Measurements from ENCODE around the gene PRDX1.
"Not testable (repeated sequence)": the region's sequence is repeated elsewhere in the genome, so short reads cannot be mapped to it uniquely, and the experiment has no call there.

Gene PRDX1

GRCh38 chr1:45516036-45516435 is 5.6 kb downstream of the PRDX1 start:
- H3K27ac ChIP-seq: no peak overlapping the region

GRCh38 chr1:45513532-45514260 is 8.0 kb downstream of the PRDX1 start:
- not testable (repeated sequence) for H3K27ac ChIP-seq

More at GRCh38 chr1:45516036-45516435, 5.6 kb downstream of the PRDX1 start:
- no peak for TF ChIP-seq CTCF (conservative IDR thresholded peaks at IDR 0.05)

GRCh38 chr1:45512641-45513054 is 9.0 kb downstream of the PRDX1 start:
- peak; percentile 85 for TF ChIP-seq CTCF (conservative IDR thresholded peaks at IDR 0.05)
- H3K27ac ChIP-seq: no peak overlapping the region

GRCh38 chr1:45510972-45511527 is 10.6 kb downstream of the PRDX1 start:
- TF ChIP-seq CTCF (conservative IDR thresholded peaks at IDR 0.05): no peak
- no peak overlapping the region for H3K27ac ChIP-seq

GRCh38 chr1:45510036-45510971 is 11.4 kb downstream of the PRDX1 start:
- no peak overlapping the region for H3K27ac ChIP-seq
- no peak for TF ChIP-seq CTCF (conservative IDR thresholded peaks at IDR 0.05)

- TF ChIP-seq CTCF (conservative IDR thresholded peaks at IDR 0.05): no peak
- H3K27ac ChIP-seq: no peak overlapping the region
Measured at GRCh38 chr1:45508295-45509151, 13.2 kb downstream of the PRDX1 start.

GRCh38 chr1:45507893-45508292 is 13.8 kb downstream of the PRDX1 start:
- no peak for TF ChIP-seq CTCF (conservative IDR thresholded peaks at IDR 0.05)
- H3K27ac ChIP-seq: no peak overlapping the region
